ENCODE results near the gene SMAP1.

SMAP1 gene

DNA sequence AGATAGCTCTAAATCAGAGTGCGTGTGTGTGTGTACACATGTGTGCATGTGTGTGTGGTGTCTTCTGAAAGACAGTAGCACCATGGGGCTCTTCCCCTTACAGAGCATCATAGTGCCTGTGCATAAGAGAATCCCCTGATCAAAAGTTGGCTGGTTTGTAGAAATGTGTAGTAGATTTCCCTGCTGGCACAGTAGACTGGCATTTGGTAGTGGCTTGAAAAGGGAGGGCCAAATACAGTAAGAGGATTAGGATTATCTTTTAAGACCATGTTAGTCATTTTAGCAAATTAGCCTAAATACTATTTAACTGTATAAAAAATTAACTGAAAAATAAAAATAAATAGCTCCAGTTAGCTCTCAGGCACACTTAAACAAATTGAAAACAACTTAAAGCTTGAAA is 176.6 kb downstream of the SMAP1 start:
- no peak for FAIRE-seq

GRCh38 chr6:70846207-70846835 is 178.6 kb downstream of the SMAP1 start:
- FAIRE-seq = no peak

DNA sequence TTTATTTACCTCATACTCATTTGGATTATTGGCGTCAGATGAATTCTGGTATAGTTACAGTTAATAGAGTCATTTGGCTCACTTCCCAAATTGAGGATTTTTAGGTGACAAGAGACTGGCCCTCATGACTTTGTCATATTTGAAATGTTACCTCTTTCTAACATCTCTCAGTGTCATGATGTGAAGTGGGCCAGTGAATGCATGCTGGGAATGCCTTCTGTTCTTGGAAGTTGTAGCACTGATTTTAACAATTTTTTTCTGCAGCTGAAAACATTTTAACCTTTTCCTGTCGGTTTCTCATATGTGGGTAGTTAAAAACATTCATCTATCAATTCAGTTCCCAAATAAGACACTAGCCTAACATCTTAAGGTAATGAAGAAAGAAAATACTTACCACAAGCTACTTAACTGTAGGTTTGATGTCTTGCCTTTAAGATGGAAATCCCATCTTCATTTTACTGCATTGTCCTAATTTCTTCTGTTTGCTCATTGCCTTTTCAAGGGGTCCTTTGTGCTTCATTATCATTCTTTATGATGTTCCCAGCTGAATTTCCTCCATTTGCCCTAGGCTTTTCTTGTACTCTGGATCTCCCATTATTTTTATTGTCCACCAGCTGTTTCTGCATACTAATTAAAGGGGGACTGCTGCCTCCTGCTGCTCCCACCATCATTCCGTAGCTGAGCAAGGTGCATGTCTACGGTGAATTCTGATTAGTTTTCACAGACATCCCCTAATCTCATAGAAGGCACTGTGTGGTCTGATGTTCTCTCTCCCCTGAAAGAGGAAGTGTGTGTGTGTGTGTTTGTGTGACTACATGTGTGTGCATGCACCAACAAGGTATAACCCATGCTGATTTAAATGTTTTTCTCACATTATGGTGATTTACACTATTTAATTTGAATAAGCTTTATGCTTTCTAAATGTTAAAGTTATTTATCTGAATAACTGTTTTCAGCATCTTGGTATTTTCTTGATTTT is 179.7 kb downstream of the SMAP1 start:
- no peak for FAIRE-seq

DNA sequence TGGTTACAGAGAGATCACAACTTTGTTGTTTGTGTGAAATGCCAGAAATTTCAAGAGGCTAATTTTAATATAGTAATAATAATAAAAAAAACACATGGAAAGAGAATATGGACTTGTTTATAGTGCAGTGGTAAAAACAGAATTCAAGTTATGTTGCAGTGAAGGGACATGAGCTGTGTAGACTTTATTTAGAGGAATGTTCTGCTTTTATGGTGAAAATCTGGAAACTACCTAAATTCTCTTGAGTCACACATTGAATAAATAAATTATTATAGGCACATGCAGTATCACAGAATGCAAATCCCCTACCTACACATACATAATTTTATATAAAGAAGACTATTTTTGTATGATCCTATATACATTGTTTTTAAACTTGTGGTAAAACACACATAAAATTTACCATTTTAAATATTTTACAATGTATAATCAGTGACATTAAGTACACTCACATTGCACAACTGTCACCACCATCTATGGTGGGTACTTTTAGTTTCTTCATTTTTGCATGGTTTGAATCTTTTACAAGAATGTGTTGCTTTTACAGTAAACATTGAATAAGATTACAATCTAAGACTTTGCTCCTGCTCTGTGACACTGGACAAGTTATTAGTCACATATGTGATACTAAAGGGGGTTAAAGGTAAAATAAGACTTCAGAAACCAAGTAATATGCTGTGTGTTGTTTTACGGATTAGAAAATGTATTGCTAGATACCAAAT is 181.8 kb downstream of the SMAP1 start:
- no peak for FAIRE-seq

DNA sequence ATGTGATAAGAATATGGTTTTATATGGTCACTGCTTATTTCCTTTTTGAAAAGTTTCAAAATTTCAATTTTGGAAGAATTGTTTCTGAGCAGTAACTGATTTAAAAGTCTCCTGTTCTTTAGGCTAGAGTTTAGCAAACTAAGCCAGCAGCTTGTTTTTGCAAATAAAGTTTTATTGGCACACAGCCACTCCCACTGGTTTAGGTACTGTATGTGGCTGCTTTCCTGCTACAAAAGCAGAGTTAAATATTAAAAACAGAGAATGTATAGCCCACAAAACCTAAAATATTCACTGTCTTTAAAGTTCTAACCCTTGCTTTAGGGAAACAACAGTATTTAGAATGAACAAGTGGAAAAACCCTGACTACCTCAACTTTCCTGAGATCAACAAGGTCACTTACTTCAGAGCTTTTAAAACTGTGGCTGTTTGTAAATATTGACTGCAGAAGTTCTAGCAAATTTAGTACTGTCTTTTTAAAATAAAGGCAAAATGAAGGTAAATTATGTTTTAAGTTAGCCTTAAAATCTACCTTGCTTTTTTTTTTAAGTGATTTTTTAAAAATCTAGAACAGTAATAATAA is 185.1 kb downstream of the SMAP1 start:
- FAIRE-seq = no peak

DNA sequence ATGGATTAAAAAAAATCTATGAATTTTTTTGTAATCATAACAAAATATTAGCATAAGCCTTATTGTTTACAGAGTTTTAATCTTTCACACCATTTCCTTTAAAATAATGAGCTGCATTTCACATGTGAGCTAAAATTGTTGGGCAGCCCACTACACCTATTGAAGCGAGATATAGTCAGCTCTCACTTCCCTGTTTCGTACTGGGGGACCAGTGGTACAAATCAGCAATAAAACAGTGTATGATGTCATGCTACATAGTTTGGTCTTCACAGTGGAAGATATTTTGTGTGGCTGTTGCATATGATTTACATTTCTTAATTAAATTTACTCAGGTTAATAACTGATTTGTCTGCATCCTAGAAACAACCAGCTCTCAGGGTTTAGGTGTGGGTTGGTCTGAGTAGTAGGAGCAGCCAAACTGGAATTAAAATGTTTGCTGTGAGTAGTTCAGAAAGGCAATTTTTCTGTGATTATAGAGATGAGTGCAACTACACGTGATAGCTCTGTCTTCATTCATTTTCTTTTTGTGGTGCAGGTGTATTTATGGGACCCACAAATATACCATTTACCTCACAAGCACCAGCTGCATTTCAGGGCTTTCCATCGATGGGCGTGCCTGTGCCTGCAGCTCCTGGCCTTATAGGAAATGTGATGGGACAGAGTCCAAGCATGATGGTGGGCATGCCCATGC is 189.8 kb downstream of the SMAP1 start:
- no peak for FAIRE-seq

- FAIRE-seq = no peak
These were observed 192.4 kb downstream of the SMAP1 start for GRCh38 chr6:70860045-70860444.

DNA sequence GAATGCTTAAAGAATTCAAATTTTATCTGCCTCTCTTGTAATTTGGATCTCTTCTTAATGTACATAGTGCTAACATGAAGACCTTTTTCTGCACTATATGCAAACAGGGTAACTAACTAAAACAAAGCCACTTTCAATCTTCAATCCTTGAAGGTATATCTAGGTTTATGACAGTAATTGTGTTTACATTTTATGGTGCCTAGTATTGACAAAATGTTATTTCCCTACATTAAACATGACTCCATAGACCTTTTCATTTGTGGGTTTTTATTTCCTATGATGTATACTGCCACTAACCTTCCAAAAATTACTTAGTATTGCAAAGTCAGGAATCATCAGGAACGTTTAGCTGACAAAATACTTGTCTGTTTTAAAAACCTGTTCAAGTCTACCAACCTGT is 193.2 kb downstream of the SMAP1 start:
- peak; percentile 41 for FAIRE-seq

DNA sequence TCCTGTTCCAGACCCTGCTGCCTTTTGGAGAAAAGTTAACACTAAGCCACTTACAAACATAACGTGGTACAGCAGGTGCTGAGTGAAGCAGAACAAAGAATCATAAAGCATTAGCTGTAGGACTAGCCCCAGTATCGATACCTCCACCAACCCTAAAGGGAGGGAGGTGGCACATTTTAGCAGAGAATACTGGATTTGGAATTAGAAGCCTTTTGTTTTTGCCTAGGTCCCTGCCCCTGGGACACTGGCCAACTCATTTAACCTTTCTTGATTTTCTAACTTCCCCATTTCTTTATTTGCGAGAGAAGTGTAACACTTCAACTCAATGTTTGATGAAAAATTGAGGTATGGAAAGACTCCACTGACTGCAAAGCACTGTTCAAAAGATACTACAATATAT is 195.7 kb downstream of the SMAP1 start:
- no peak for FAIRE-seq

GRCh38 chr6:70864401-70864800 is 196.7 kb downstream of the SMAP1 start:
- FAIRE-seq = no peak

DNA sequence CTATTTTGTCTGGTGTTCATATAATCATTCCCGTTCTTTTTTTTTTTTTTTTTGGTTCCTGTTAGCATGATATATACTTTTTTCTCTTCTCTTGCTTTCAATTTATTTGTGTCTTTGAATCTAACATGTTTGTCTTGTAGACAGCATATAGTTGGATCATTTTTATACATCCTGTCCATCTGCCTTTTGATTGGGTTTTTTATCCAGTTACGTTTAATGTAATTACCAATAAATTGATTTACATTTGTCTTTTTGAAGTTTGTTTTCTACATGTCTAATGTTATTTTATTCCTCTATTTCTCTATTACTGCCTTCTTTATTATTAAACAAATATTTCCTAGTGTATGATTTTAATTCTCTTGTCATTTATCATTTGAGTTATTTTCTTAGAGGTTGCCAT is 204.8 kb downstream of the SMAP1 start:
- FAIRE-seq = peak; percentile 28

GRCh38 chr6:70874181-70874913 is 206.7 kb downstream of the SMAP1 start:
- no peak for FAIRE-seq

DNA sequence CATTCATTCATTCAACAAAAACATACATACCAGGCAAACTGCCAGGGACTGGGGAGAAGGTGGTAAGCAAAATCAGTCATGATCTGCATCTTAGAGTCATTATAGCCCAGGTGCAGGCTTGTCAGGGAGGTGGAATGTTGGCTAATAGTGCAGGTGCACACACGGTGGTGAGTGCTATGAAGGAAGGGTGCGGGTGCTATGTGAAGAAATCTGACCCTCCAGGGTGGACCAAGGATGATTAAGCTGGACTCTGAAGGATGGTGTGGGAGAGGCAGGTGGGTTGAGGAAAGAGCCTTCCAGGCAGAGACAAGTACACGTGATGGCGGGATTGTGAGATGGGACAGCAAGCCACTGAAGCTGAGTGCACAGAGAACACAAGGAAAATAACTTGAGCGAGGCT is 211.8 kb downstream of the SMAP1 start:
- no peak for FAIRE-seq

- FAIRE-seq = no peak
These were observed 216.6 kb downstream of the SMAP1 start for GRCh38 chr6:70884074-70884983.

DNA sequence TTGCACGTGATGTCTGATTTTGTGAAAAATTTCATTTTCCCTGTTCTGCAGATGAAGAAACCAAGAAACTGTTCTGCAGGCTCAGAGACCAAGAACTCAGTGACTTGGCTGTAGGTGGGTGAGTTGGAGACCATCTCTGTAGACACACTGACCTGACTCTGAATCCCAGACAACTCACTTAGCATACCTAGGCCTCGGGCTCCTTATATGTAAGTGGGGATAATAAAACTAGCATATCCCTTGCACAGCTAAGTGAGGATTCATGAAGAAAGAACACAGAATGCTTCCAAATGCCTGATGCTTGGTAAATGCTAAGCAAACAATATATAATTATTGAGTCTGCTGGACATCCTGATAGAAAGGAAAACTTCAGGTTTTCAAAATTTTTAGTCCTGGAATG is 218.4 kb downstream of the SMAP1 start:
- FAIRE-seq = no peak

DNA sequence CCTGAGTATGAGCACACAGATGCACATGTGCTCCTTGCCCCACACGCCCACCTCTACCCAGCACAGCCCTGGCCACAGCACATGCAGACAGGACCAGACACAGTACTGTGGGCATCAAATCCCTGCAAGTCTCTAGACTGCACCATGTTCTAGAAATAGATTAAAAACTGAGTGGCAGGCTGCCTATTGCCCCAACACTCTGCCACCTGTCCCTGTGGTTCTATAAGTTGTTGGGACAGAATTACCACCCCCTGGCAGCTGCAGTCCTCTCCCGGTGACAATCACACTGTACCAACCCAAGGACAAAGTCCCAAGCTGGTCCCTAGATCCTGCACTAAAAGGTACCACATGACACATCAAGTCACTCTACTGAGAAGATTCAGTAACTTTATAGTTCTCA is 219.0 kb downstream of the SMAP1 start:
- FAIRE-seq = no peak

GRCh38 chr6:70889270-70889669 is 221.6 kb downstream of the SMAP1 start:
- FAIRE-seq = no peak

DNA sequence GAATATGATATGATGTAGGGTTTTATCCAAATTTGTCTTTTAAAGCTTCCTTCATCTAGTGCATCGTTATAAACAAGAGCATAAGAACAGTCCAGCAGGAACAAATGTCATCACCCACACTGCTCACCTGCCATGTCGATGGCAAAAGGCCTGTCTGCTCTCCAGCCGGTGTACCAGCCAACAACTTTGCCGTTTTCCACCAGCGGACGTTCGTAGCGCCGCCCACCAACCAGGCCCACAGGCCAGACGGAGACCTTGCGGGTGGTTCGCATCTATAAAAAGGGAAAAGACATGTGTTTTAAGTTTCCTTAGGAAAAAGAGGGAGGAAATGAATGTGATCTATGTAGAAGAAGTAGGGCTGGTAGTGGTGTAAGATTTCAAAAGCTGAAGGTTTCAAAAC is 226.3 kb downstream of the SMAP1 start:
- no peak for FAIRE-seq

- FAIRE-seq = no peak
These were observed 232.4 kb downstream of the SMAP1 start for GRCh38 chr6:70900047-70900446.

DNA sequence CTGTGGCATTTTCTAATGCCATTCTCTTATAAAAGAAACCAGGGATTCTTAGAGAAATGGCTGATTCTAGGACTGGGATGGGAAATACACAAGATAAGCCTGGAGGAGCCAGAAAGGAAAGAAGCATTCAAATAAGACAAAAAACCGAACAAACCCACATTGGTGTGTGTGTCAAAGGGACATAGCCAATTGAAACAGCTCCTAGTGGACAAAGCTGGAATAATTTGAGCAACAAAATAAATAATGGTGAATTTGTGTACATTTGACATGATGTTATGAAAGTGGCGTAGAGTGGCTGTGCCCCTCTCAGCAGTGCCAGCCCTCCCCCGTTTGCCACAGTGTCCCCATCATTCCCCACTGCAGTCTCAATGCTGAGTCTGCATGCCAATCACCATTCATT is 233.6 kb downstream of the SMAP1 start:
- FAIRE-seq = no peak
